ENCODE data around the gene RGS4.

DNA sequence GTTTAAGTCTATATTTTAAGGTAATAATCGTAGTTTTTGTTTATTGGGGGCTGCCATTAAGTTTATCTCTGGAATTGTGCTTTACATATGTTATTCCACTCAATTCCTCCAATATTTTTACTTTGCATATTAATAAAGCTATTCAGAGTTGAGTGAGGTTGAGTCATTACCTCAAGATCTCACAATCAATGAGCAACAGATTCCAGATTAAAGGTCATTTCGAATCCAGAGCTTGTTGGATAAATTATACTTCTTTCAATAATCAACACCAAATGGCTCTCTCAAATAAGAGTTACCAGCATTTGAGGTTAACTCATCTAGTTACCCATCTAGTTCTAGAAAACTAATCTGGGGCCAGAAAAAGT lies 16.7 kb downstream of the RGS4 start:
- TF ChIP-seq, protein P1, sequence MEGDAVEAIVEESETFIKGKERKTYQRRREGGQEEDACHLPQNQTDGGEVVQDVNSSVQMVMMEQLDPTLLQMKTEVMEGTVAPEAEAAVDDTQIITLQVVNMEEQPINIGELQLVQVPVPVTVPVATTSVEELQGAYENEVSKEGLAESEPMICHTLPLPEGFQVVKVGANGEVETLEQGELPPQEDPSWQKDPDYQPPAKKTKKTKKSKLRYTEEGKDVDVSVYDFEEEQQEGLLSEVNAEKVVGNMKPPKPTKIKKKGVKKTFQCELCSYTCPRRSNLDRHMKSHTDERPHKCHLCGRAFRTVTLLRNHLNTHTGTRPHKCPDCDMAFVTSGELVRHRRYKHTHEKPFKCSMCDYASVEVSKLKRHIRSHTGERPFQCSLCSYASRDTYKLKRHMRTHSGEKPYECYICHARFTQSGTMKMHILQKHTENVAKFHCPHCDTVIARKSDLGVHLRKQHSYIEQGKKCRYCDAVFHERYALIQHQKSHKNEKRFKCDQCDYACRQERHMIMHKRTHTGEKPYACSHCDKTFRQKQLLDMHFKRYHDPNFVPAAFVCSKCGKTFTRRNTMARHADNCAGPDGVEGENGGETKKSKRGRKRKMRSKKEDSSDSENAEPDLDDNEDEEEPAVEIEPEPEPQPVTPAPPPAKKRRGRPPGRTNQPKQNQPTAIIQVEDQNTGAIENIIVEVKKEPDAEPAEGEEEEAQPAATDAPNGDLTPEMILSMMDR (IDR thresholded peaks at IDR 0.05), result no peak
- TF ChIP-seq POLR2A (IDR thresholded peaks at IDR 0.05), result no peak
